ENCODE data around the gene E2F3. TPM values are rescaled to one million over a fixed set of nuclear protein-coding genes. Genes with fewer than 3 reads are reported as not detected.

Gene E2F3
- total RNA-seq, 4 donors from 2014 or later: 2.9 to 5.6 (median 4.2) TPM

GRCh38 chr6:20541382-20541781 lies 139.7 kb downstream of the E2F3 start:
- 94% methylated on average over 6 of the region's 6 CpGs for WGBS
- intact Hi-C loops (cut with DNase I): no loop called here
- Histone ChIP-seq H3K27ac (replicated peaks in 1 of 4) (no peak overlapping the region), H3K36me3 (peaks cover 0 to 28% (median 9%) of the 10 kb centered on the region in 4 donors), H3K9me3 (no peaks in the 10 kb centered on the region), H3K4me1 (peaks cover 4 to 25% (median 15%) of the 10 kb centered on the region in 4 donors), H3K27me3 (no peaks in the 10 kb centered on the region), H3K4me3 (no peak overlapping the region)
- no peak for TF ChIP-seq CTCF (IDR thresholded peaks at IDR 0.05)
- TF ChIP-seq POLR2AphosphoS5 (IDR thresholded peaks at IDR 0.05): no peak
- no peak for TF ChIP-seq POLR2A (IDR thresholded peaks at IDR 0.05; ENCODE audit: low read depth)
- TF ChIP-seq EP300 (IDR thresholded peaks at IDR 0.05): no peak
- no peak for DNase-seq (ENCODE audit: extremely low spot score)

GRCh38 chr6:20542927-20543602 lies 141.4 kb downstream of the E2F3 start:
- intact Hi-C loops (cut with DNase I): no loop called here
- no peak for DNase-seq (ENCODE audit: extremely low spot score)
- whole genome bisulfite sequencing: 49% methylated on average over 2 of the region's 2 CpGs
- peaks cover 7 to 42% (median 15%) of the 10 kb centered on the region in 4 donors for H3K36me3 ChIP-seq
- peaks cover 4 to 17% (median 14%) of the 10 kb centered on the region in 4 donors for H3K4me1 ChIP-seq
- H3K27me3 ChIP-seq: no peaks in the 10 kb centered on the region
- TF ChIP-seq POLR2AphosphoS5 (IDR thresholded peaks at IDR 0.05) (no peak), POLR2A (IDR thresholded peaks at IDR 0.05; ENCODE audit: low read depth) (no peak), EP300 (IDR thresholded peaks at IDR 0.05) (no peak), CTCF (IDR thresholded peaks at IDR 0.05) (no peak)
- no peak overlapping the region for H3K27ac ChIP-seq (replicated peaks in 1 of 4)
- no peaks in the 10 kb centered on the region for H3K9me3 ChIP-seq
- H3K4me3 ChIP-seq: no peak overlapping the region

Small RNA genes within 50 kb of the gene (small RNA-seq; reads per million reads assigned to genes)
- 0 reads per million in 3 donors for gene RF00019
- 0 reads per million in 3 donors for gene RNU6-141P

Other genes with a start within 250 kb of the E2F3 start
- 1 to 10 TPM; 4.3 to 5.6 (median 4.7) TPM for gene MBOAT1, start 189.4 kb upstream of the E2F3 start, total RNA-seq
- gene CDKAL1, start 132.6 kb downstream of the E2F3 start, total RNA-seq: 10 to 100 TPM; 10.3 to 11.2 (median 10.5) TPM

All from esophagus muscularis mucosa (tissue), 4 donors.